GM21447 (cell line): ENCODE data around the gene RAD51B.
"Not testable (repeated sequence)": the region's sequence is repeated elsewhere in the genome, so short reads cannot be mapped to it uniquely, and the experiment has no call there.

Experiments
- ATAC-seq: cut with Tn5 transposase; IDR thresholded peaks from one replicate; pipeline ENCODE4 v1.9.1; 2021; ENCODE audit not compliant: unreplicated experiment

RAD51B gene

DNA sequence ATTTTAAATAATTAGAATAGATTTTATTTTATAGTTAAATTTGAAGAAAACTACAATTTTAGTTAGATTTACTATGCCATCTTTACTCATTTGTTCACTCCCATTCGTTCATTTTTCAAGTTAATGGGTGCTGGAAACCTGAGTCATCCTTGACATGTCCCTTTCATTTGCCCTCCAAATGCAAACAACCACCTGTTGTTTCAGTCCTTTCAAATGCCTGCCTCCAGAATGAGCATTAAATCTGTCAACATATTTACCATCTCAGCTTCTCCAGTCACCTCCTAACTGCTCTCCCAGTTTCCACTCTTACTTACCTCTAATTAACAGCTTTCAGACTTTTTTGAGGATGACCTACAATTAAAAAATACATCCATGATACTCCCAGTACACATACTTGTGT, 375.5 kb downstream of the RAD51B start:
- ATAC-seq: no peak

DNA sequence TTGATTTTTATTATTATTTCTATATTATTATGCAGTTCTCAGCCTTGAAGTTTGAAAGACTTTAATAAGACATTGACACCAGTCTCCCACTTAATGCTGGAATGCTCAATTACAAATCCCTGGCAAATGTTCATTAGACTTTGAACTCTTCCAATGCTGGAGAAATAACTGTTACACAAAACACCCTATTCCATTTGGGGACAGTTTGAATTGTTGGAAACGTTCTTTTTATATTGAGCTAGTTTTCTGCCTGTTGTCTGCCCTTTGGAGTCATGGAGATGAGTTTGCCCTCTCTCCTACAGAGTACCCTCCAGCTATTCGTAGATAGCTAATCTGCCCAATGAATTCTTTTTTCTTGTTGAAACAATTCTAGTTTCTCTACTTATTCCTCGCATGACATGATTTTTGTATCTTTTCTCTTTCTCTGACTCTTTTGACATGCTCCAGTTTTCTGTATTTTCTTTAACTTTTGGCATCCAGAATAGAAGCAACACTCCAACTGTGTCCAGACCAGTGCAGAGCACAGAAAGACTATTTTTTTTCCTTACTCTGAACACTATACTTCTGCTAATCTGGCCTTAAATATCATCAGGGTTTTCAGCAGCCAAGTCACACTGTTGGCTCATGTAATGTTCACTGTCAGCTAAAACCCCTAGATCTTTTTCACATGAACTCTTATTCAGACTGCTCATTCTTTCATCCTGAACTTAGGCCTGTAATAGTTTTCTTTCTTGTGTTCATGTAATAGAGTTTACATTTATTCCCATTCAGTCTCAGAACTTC, 379.3 kb downstream of the RAD51B start:
- no peak for ATAC-seq

GRCh38 chr14:68199554-68200151, 380.1 kb downstream of the RAD51B start:
- no peak for ATAC-seq

GRCh38 chr14:68203871-68204270, 384.3 kb downstream of the RAD51B start:
- ATAC-seq: no peak

DNA sequence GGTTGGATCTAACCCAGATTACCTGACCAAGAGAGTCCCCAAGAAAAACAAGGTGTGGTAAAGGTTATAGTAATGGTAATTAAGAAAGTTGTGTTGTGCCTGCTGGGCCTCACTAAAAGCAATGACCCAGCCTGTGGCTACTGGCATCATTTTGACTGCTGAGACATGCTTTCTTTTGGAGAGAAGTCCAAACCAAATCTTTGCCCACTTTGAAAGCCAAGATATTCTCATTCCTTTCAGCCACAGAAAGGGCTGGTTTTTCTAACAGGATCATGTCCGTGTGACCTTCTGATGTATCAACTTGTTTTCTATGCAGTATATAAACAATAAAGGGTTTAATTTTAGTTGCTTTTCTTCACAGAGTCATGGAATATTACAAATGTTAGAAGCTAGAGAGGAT, 388.6 kb downstream of the RAD51B start:
- ATAC-seq: no peak

DNA sequence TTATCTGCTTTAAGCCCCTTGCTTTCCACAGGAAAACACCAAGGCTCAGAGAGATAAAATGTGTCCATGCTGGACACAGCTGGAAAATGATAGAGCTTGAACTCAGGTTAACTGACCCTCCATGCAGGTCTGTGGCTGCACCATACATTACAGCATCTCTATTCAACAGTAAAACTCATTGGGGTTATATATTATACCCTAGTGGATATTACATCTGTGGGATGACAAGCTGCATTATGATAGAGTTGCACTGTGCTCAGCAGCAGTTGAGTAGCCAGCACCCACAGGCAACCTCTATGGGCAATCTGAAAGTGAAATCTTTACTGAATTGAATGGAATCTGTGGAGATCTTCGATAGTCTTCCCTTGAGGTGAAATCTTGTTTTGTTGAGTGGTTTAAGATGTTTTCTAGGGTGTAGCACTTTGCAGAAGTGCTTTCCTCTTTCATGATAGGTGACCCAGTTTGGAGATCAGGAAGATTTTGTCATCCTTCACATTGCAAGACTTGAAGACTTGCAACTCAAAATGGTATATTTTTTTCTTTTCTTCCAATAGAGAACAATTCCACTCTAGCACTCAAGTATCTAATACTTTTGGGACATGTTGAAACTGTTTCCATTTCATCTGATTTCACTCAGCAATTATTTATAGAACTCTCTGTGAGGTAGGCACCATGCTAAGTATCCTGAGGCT, 389.2 kb downstream of the RAD51B start:
- ATAC-seq: no peak

GRCh38 chr14:68210729-68211299, 391.2 kb downstream of the RAD51B start:
- ATAC-seq: peak; percentile 94

DNA sequence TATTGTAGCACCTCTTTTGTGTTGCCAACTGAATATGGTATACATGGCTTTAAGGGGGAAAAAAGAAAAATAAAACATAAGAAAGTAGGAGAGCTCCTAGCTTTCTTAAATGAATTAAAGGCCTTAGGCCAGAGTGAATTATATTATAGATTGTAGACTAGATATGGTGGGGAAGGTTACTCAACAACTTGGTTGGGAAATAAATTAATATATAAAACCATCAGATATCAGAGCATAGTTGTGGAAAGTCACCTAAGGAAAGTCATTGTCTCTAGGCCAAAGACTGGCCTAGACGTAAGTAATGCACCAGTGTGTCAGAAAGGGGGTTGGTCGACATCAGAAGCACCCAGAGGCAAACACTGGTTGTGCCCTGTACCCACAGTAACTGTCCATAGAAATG, 391.8 kb downstream of the RAD51B start:
- no peak for ATAC-seq

GRCh38 chr14:68211886-68212285, 392.3 kb downstream of the RAD51B start:
- no peak for ATAC-seq

- ATAC-seq: no peak
Observed at GRCh38 chr14:68212361-68212760, 392.8 kb downstream of the RAD51B start.

DNA sequence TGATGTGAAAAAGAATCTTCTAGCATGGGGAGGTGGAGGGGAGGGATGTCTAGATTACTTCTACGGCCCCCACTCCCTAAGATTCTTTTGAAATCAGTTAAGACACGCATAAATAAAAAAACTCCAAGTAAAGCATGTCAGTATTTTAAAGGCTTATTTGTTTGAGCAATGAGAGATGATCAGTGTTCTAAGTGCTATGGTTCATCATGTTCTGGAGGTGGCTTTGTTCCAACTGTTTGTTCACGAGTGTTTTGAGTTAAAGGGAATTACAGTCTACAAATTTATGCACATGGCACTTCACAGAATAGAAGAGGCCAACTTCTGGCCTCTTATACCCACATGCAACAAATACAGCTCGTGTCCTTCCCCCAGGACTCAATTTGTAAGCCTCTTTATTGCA, 394.9 kb downstream of the RAD51B start:
- ATAC-seq: no peak

GRCh38 chr14:68215629-68216028, 396.1 kb downstream of the RAD51B start:
- ATAC-seq: no peak

GRCh38 chr14:68216079-68216478, 396.5 kb downstream of the RAD51B start:
- no peak for ATAC-seq

GRCh38 chr14:68216957-68217356, 397.4 kb downstream of the RAD51B start:
- ATAC-seq: no peak

DNA sequence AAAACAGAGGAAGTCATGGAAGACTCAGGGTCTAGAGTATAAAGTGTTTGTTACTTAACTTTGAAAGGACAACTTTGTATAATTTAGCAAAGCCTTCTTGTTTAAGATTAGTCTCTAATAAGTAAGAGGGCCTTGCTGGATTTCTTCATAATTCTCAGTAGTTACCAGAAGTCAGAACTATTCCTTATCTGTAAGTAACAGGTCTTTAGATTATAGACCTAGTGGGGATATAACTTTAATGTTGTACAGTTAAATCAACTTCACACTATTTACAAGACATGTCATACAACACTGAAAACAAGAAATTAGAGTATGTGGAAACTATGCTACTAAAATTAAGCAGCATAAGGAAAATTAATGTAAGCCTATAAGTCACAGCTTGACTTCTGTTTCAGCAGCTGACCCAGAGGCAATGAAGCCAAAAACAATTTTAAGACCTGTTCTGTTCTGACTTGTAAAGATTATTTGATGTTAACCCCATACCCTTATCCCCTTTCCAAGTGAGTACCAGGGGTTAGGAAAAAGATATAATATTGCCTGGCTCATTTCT, 398.3 kb downstream of the RAD51B start:
- ATAC-seq: no peak

DNA sequence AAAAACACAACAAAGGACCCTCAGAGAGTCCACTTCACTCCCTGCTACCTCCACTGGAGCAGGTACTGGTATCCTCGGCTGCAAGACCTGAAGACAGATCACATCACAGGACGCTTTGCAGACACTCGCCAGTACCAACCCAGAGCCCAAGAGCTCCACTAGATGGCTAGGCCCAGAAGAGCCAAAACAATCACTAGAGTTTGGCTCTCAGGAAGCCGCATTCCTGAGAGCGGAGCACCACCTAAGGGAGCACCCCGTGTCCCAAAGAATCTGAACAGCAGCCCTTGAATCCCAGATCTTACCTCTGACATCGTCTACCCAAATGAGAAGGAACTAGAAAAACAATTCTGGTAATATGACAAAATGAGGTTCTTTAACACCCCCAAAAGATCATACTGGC, 399.8 kb downstream of the RAD51B start:
- no peak for ATAC-seq

DNA sequence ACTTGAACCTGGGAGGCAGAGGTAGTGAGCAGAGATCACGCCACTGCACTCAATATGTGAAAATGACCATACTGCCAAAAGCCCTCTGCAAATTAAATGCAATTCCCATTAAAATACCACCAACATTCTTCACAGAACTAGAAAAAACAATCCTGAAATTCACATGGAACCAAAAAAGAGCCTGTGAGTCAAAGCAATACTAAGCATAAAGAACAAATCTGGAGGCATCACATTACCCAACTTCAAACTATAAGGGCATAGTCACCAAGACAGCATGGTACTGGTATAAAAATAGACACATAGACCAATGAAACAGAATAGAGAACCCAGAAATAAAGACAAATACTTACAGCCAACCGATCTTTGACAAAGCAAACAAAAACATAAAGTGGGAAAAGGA, 401.5 kb downstream of the RAD51B start:
- ATAC-seq: not testable (repeated sequence)

- no peak for ATAC-seq
Observed at GRCh38 chr14:68222154-68222553, 402.6 kb downstream of the RAD51B start.

GRCh38 chr14:68222726-68223125, 403.1 kb downstream of the RAD51B start:
- no peak for ATAC-seq

DNA sequence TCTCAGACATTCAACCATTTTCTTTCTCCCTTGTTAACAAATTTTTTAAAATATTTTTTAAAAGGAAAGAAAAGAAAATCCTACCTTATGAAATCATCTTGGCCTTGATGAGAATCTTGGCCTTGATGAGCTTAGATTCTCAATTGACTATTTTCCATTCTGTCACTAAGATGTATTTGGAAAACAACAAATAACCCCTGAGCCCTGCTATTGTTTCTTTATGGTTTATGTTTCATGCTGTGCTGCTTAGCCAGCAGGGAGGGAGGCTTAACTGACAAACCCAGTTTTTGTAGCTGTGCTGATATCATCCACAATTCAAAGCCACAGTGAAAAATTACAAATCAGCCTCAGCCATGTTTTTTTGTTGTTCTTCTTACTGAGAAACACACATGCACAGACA, 404.1 kb downstream of the RAD51B start:
- no peak for ATAC-seq

DNA sequence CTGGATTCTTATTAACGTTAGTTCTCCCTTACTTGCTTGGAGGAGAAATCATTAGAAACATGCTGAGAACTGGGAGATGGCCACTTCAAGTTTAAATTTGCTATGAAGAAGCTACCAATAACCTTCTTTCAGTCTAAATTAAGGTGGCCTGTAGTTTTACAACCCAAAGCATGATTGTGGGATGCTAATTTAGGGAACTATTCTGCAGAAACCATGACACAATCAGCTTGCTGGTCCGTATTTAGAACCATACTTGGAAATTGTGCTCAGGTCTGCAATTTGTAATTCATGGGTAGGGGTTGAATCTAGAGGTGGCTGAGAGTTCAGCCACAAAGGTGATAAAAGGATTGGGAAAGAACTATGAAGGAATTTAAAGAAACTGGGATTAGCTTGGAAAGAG, 405.7 kb downstream of the RAD51B start:
- ATAC-seq: no peak

DNA sequence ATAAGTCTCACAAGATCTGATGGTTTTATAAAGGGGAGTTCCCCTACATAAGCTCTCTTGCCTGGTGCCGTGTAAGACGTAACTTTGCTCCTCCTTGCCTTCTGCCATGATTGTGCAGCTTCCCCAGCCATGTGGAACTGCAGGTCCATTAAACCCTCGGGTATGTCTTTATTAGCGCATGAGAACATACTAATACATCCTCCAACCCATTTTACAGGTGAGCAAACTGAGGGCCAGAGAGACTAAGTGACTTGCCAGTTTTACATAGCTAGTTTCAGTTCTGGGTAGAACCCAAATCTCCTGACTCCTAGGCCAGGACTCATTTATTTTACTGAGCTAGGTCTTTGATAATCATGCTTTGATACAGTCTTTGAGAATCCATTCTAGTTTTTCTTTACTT, 406.9 kb downstream of the RAD51B start:
- ATAC-seq: no peak
